K562 (cell line): Measurements from ENCODE around the gene XPR1. TPM values are rescaled to one million over a fixed set of nuclear protein-coding genes. Genes with fewer than 3 reads are reported as not detected.

Experiments used
- ADNP ChIP-seq: fragments of 200-800 bp; sonication (Bioruptor generic); IDR thresholded peaks from 2 replicates; pipeline ENCODE4 v1.6.1; 2016; ENCODE audit warnings: missing genetic modification characterization, missing compliant biosample characterization
- ASH1L ChIP-seq: fragments of 450-650 bp; IDR thresholded peaks from 2 replicates; pipeline ENCODE4 v1.6.1; 2018; ENCODE audit warnings: borderline replicate concordance, mild to moderate bottlenecking, low read depth; ENCODE audit not compliant: partially characterized antibody
- BDP1 ChIP-seq: IDR thresholded peaks from 3 replicates; pipeline ENCODE4 v1.6.1; 2011; ENCODE audit not compliant: insufficient read length, insufficient read depth
- DIDO1 ChIP-seq: fragments of 450-650 bp; IDR thresholded peaks from 2 replicates; pipeline ENCODE4 v1.6.1; 2016; ENCODE audit warnings: low read depth, missing biosample characterization, missing genetic modification characterization
- DPF2 ChIP-seq: fragments of 450-650 bp; IDR thresholded peaks from 2 replicates; pipeline ENCODE4 v1.6.1; 2016
- ETV5 ChIP-seq: sonication (generic); formaldehyde crosslinking; IDR thresholded peaks from 2 replicates; pipeline ENCODE4 v1.4.0; 2020; ENCODE audit warnings: low read depth, mild to moderate bottlenecking, missing genetic modification reagents
- FOXJ3 ChIP-seq: sonication (generic); formaldehyde crosslinking; IDR thresholded peaks from 2 replicates; pipeline ENCODE4 v1.4.0; 2020; ENCODE audit warnings: mild to moderate bottlenecking, missing genetic modification reagents
- NCOA2 ChIP-seq, 2 experiments: fragments of 450-650 bp; IDR thresholded peaks; 2 replicates each; pipeline ENCODE4 v1.6.1; 2018; ENCODE audit warnings: mild to moderate bottlenecking in 2 of 2, moderate library complexity in 1 of 2; ENCODE audit not compliant: partially characterized antibody in 2 of 2
- POLR2A ChIP-seq: fragments of 450-650 bp; conservative IDR thresholded peaks from 2 replicates; pipeline ENCODE4 v1.6.1; 2016
- POLR2H ChIP-seq: IDR thresholded peaks from 2 replicates; pipeline ENCODE4 v1.6.1; 2016; ENCODE audit warnings: missing genetic modification characterization, low read depth, mild to moderate bottlenecking, control low read depth, missing compliant biosample characterization, moderate library complexity
- PPARD ChIP-seq: fragments of 250-450 bp; sonication (Bioruptor Pico); IDR thresholded peaks from 2 replicates; pipeline ENCODE4 v1.8.0; 2022; ENCODE audit warnings: inconsistent platforms, mild to moderate bottlenecking, moderate library complexity
- SMAD2 ChIP-seq: fragments of 150-350 bp; IDR thresholded peaks from 2 replicates; pipeline ENCODE4 v1.6.1; 2014; ENCODE audit warnings: low read depth, mild to moderate bottlenecking, low read length
- SRSF9 ChIP-seq: fragments of 200-400 bp; formaldehyde crosslinking; IDR thresholded peaks from 2 replicates; pipeline ENCODE4 v1.6.1; 2017; ENCODE audit warnings: low read depth, low read length, borderline replicate concordance
- TAL1 ChIP-seq: fragments of 450-650 bp; IDR thresholded peaks from 2 replicates; pipeline ENCODE4 v1.6.1; 2016; ENCODE audit warnings: mild to moderate bottlenecking
- TEAD4 ChIP-seq, 2 experiments: sonication (generic) in 1 of 2; formaldehyde crosslinking in 1 of 2; IDR thresholded peaks; 2 replicates each; pipeline versions ENCODE4 v1.6.1 to v1.8.0; 2012 to 2022; ENCODE audit warnings: borderline replicate concordance in 1 of 2, inconsistent platforms in 1 of 2, low read length in 1 of 2, mild to moderate bottlenecking in 1 of 2, missing genetic modification reagents in 1 of 2
- ZKSCAN1 ChIP-seq: fragments of 150-350 bp; IDR thresholded peaks from 2 replicates; pipeline ENCODE4 v1.6.1; 2016; ENCODE audit warnings: low read depth, low read length
- ZNF121 ChIP-seq: sonication (generic); formaldehyde crosslinking; conservative IDR thresholded peaks from 2 replicates; pipeline ENCODE4 v1.8.0; 2022; ENCODE audit warnings: missing genetic modification reagents
- ZNF133 ChIP-seq: fragments of 250-450 bp; sonication (Bioruptor Pico); IDR thresholded peaks from 2 replicates; pipeline ENCODE4 v1.4.0; 2020; ENCODE audit warnings: mild to moderate bottlenecking
- ZNF507 ChIP-seq: conservative IDR thresholded peaks from 2 replicates; pipeline ENCODE4 v1.6.1; 2017; ENCODE audit warnings: missing genetic modification characterization, missing compliant biosample characterization
- polyA plus RNA-seq, 8 experiments: library from polyadenylated mRNA; depleted of rRNA in 4 of 8; stranded (reverse) in 5 of 8; unstranded in 3 of 8; fragments of >200 nt; fragmentation: Nextera tagmentation in 2 of 8; fragmentation: Illumina TruSeq in 1 of 8; extraction: Ambion mirVana in 2 of 8; extraction: Trizol in 1 of 8; gene quantifications; 2 replicates each; pipeline versions ENCODE4 v1.2.1 to v1.2.3, GENCODE V29; 2011 to 2014; ENCODE audit warnings: inconsistent platforms in 1 of 8, missing spikeins in 1 of 8
- total RNA-seq, 7 experiments: library from RNA; depleted of rRNA in 6 of 7; stranded (reverse); fragments of >200 nt in 6 of 7; fragmentation: Illumina TruSeq in 2 of 7; extraction: Trizol in 2 of 7; gene quantifications; 2 replicates each; pipeline versions ENCODE4 v1.2.1 to v1.2.3, GENCODE V29; 2011 to 2021; ENCODE audit warnings: low replicate concordance in 1 of 7
- TF ChIP-seq, protein P1 (sequence below): sonication (generic); formaldehyde crosslinking; IDR thresholded peaks from 2 replicates; pipeline ENCODE4 v1.8.0; 2022; ENCODE audit warnings: mild to moderate bottlenecking, low read depth, missing genetic modification reagents
- TF ChIP-seq, protein P2 (sequence below): fragments of 250-450 bp; sonication (Bioruptor Pico); IDR thresholded peaks from 2 replicates; pipeline ENCODE4 v1.5.0; 2020; ENCODE audit warnings: mild to moderate bottlenecking, borderline replicate concordance
- TF ChIP-seq, protein P3 (sequence below): fragments of 200-400 bp; formaldehyde crosslinking; IDR thresholded peaks from 2 replicates; pipeline ENCODE4 v1.6.1; 2017; ENCODE audit warnings: mild to moderate bottlenecking, low read depth, low read length, moderate library complexity
- TF ChIP-seq, protein P4 (sequence below): sonication (generic); formaldehyde crosslinking; IDR thresholded peaks from 2 replicates; pipeline ENCODE4 v1.8.1; 2022; ENCODE audit warnings: missing genetic modification reagents

XPR1 gene
- total and polyA plus RNA-seq, 9 of the 15 experiments (the other 6 are each of a cell fraction or from before 2014, with no cell fraction given): 3.0 to 66.2 (median 38.6) TPM

DNA sequence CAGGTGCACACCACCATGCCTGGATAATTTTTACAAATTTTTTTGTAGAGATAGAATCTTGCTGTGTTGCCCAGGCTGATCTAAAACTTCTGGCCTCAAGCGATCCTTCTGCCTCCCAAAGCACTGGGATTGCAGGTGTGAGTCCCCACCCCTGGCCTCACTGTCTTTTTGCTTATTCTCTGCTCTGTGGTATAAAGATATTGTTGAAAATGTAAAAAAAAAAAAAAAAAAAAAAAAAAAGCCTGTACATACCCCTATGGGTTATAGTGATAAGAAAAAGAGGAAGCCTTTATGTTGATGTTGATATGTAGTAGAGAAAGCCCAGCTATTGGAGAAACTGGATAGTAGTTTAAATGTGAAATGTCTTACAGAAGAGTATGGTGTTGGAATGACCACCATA is 125.8 kb downstream of the XPR1 start (continued):
- TF ChIP-seq, protein P1, sequence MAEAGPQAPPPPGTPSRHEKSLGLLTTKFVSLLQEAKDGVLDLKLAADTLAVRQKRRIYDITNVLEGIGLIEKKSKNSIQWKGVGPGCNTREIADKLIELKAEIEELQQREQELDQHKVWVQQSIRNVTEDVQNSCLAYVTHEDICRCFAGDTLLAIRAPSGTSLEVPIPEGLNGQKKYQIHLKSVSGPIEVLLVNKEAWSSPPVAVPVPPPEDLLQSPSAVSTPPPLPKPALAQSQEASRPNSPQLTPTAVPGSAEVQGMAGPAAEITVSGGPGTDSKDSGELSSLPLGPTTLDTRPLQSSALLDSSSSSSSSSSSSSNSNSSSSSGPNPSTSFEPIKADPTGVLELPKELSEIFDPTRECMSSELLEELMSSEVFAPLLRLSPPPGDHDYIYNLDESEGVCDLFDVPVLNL: no peak
- TF ChIP-seq DIDO1 (tag) (no peak), TEAD4 (IDR thresholded peaks at IDR 0.05; ENCODE audit: low read length) (0 out of 2 replicates have a peak, but pooled peaks have one; percentile 13), TEAD4 (CRISPR knock-in tag; IDR thresholded peaks at IDR 0.05; ENCODE audit: borderline replicate concordance) (no peak), PPARD (no peak), ZNF121 (CRISPR knock-in tag) (peak; percentile 91), ETV5 (CRISPR knock-in tag) (no peak), BDP1 (no peak), SMAD2 (no peak), ZNF133 (no peak), DPF2 (no peak), SRSF9 (no peak), POLR2H (tag) (no peak), ZNF507 (tag) (no peak), POLR2A (no peak), ASH1L (no peak), NCOA2 (IDR thresholded peaks at IDR 0.05; ENCODE audit: partially characterized antibody in 2 of 2) (no peak), FOXJ3 (CRISPR knock-in tag) (no peak), TAL1 (peak; percentile 28; the same call in 1 of the 2 replicates), ADNP (tag) (0 out of 2 replicates have a peak, but pooled peaks have one; percentile 18), ZKSCAN1 (no peak)
- TF ChIP-seq, protein P2, sequence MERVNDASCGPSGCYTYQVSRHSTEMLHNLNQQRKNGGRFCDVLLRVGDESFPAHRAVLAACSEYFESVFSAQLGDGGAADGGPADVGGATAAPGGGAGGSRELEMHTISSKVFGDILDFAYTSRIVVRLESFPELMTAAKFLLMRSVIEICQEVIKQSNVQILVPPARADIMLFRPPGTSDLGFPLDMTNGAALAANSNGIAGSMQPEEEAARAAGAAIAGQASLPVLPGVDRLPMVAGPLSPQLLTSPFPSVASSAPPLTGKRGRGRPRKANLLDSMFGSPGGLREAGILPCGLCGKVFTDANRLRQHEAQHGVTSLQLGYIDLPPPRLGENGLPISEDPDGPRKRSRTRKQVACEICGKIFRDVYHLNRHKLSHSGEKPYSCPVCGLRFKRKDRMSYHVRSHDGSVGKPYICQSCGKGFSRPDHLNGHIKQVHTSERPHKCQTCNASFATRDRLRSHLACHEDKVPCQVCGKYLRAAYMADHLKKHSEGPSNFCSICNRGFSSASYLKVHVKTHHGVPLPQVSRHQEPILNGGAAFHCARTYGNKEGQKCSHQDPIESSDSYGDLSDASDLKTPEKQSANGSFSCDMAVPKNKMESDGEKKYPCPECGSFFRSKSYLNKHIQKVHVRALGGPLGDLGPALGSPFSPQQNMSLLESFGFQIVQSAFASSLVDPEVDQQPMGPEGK: no peak
- TF ChIP-seq, protein P3, sequence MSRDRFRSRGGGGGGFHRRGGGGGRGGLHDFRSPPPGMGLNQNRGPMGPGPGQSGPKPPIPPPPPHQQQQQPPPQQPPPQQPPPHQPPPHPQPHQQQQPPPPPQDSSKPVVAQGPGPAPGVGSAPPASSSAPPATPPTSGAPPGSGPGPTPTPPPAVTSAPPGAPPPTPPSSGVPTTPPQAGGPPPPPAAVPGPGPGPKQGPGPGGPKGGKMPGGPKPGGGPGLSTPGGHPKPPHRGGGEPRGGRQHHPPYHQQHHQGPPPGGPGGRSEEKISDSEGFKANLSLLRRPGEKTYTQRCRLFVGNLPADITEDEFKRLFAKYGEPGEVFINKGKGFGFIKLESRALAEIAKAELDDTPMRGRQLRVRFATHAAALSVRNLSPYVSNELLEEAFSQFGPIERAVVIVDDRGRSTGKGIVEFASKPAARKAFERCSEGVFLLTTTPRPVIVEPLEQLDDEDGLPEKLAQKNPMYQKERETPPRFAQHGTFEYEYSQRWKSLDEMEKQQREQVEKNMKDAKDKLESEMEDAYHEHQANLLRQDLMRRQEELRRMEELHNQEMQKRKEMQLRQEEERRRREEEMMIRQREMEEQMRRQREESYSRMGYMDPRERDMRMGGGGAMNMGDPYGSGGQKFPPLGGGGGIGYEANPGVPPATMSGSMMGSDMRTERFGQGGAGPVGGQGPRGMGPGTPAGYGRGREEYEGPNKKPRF: no peak
- TF ChIP-seq, protein P4, sequence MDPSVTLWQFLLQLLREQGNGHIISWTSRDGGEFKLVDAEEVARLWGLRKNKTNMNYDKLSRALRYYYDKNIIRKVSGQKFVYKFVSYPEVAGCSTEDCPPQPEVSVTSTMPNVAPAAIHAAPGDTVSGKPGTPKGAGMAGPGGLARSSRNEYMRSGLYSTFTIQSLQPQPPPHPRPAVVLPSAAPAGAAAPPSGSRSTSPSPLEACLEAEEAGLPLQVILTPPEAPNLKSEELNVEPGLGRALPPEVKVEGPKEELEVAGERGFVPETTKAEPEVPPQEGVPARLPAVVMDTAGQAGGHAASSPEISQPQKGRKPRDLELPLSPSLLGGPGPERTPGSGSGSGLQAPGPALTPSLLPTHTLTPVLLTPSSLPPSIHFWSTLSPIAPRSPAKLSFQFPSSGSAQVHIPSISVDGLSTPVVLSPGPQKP (CRISPR knock-in tag): no peak
